Osteoblast (primary cell): ENCODE results near the gene AHDC1. TPM values are rescaled to one million over a fixed set of nuclear protein-coding genes. Genes with fewer than 3 reads are reported as not detected.

Experiments used
- DNase-seq: peaks from one replicate; pipeline ENCODE4 v3.0.0; 2011; ENCODE audit warnings: low spot score, mixed read lengths; ENCODE audit not compliant: insufficient read length; ENCODE audit errors: missing footprints
- H2AFZ ChIP-seq: 2 replicates; pipeline ENCODE4 v1.6.0; 2011; ENCODE audit warnings: mild to moderate bottlenecking, low read length
- H3K27ac ChIP-seq: 2 replicates; pipeline ENCODE4 v1.5.1; 2011; ENCODE audit warnings: mild to moderate bottlenecking, low read depth, low read length, moderate library complexity
- H3K27me3 ChIP-seq: 2 replicates; pipeline ENCODE4 v1.6.0; 2012; ENCODE audit warnings: mild to moderate bottlenecking, control low read depth, inconsistent platforms, low read length, moderate library complexity; ENCODE audit not compliant: insufficient read depth
- H3K36me3 ChIP-seq: 2 replicates; pipeline ENCODE4 v1.5.1; 2011; ENCODE audit warnings: mild to moderate bottlenecking, low read length, control low read depth, moderate library complexity; ENCODE audit not compliant: insufficient read depth
- H3K4me1 ChIP-seq: 2 replicates; pipeline ENCODE4 v1.5.1; 2011; ENCODE audit warnings: mild to moderate bottlenecking, low read length, control low read depth, moderate library complexity; ENCODE audit not compliant: insufficient read depth
- H3K4me2 ChIP-seq: 2 replicates; pipeline ENCODE4 v1.6.0; 2011; ENCODE audit warnings: mild to moderate bottlenecking, low read length; ENCODE audit not compliant: insufficient read depth
- H3K4me3 ChIP-seq: fragments of 200-600 bp; sonication (generic); 3 replicates; pipeline ENCODE4 v1.5.1; 2012; ENCODE audit warnings: mild to moderate bottlenecking, low read length, inconsistent platforms; ENCODE audit not compliant: insufficient read depth
- H3K79me2 ChIP-seq: 2 replicates; pipeline ENCODE4 v1.6.0; 2012; ENCODE audit warnings: mild to moderate bottlenecking, low read length, control low read depth, inconsistent platforms; ENCODE audit not compliant: insufficient read depth
- H3K9me3 ChIP-seq: 2 replicates; pipeline ENCODE4 v1.5.1; 2011; ENCODE audit warnings: low read depth, low read length, control low read depth
- H4K20me1 ChIP-seq: 2 replicates; pipeline ENCODE4 v1.6.0; 2012; ENCODE audit warnings: mild to moderate bottlenecking, low read length, control low read depth; ENCODE audit not compliant: insufficient read depth
- total RNA-seq: library from RNA; depleted of rRNA; stranded (reverse); fragments of >200 nt; gene quantifications from 2 replicates; pipeline ENCODE4 v1.2.3, GENCODE V29; 2012
- TF ChIP-seq, protein P1 (sequence below): IDR thresholded peaks from 2 replicates; pipeline ENCODE4 v1.5.1; 2011; ENCODE audit warnings: mild to moderate bottlenecking, low read depth, low read length, moderate library complexity; ENCODE audit errors: extremely low read depth

The AHDC1 gene
- total RNA-seq, 1 donor, result 11.2 TPM

DNA sequence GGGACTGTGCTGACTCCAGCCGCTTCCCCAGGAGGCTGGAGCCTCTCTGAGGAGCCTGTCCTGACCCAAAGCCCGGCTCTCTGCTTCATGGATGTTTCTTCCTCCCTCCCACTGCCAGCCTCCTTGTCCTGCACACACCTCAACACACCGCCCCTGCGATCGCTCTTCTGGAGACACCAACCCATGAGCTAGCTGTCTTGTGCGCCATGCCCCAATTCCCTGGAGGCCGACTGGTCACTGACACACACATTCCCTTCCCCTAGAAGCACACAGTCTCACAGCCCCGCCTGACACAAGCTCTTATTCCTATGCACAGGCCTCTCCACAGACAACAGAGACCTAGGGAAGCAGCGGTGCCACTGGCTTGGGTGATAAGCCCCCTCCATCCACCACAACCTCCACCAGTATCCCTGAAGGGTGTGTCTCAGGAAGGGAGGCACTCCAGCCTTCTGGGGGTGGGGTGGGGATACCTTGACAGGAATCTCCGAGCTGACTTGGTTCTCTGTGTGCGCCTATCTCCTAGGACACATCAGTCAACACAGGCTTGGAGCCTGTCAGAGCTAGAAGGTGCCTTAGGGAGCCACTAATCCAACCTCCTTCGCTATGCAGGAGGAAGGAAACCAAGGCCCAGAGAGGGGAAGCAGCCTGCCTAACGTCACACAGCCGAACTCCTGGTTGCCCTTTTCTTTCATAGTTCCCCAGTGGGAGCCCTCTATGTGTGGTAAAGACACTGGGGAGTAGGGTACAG is 31.1 kb downstream of the AHDC1 start:
- no peak overlapping the region for H2AFZ ChIP-seq
- TF ChIP-seq, protein P1, sequence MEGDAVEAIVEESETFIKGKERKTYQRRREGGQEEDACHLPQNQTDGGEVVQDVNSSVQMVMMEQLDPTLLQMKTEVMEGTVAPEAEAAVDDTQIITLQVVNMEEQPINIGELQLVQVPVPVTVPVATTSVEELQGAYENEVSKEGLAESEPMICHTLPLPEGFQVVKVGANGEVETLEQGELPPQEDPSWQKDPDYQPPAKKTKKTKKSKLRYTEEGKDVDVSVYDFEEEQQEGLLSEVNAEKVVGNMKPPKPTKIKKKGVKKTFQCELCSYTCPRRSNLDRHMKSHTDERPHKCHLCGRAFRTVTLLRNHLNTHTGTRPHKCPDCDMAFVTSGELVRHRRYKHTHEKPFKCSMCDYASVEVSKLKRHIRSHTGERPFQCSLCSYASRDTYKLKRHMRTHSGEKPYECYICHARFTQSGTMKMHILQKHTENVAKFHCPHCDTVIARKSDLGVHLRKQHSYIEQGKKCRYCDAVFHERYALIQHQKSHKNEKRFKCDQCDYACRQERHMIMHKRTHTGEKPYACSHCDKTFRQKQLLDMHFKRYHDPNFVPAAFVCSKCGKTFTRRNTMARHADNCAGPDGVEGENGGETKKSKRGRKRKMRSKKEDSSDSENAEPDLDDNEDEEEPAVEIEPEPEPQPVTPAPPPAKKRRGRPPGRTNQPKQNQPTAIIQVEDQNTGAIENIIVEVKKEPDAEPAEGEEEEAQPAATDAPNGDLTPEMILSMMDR, result no peak
- DNase-seq, result peak; percentile 95
- peaks cover 49% of the 10 kb centered on the region for H3K4me1 ChIP-seq
- H3K9me3 ChIP-seq, result no peaks in the 10 kb centered on the region
- H3K27ac ChIP-seq, result no peak overlapping the region
- H3K27me3 ChIP-seq, result no peaks in the 10 kb centered on the region
- H3K79me2 ChIP-seq, result peaks cover 79% of the 10 kb centered on the region
- H4K20me1 ChIP-seq, result peaks cover 70% of the 10 kb centered on the region
- no peaks in the 10 kb centered on the region for H3K36me3 ChIP-seq
- peak overlapping the region; percentile 43 for H3K4me2 ChIP-seq
- no peak overlapping the region for H3K4me3 ChIP-seq

DNA sequence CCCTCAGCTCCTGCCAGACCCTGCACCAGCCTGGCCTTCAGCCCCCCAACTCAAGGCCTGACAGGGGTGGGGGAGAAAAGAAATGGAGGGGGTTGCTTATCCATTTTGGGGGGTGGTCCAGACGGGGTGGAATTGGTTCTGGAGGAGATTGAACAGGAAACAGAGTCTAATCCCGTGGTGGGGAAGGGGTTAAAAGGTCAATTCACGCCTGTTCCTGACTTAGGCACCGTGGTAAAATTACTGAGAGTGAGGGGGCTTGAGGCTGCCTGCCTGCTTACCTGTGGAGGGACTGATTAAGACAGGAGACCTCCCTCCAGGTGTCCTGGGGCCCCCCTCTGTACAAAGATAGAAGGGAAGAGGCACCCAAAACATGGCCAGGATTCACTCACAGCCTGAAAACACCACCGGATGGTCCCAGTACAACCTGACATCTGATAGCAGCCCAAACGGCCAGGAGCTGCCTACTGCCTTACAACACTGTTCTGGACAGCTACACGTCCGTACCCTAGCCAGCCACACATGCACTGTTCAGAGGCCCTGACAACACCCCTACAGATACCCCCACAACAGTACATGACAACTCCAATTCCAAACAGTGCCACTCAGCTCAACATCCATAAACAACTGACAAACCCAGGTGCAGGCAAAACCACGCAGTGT is 31.8 kb downstream of the AHDC1 start:
- Histone ChIP-seq H3K79me2 (peaks cover 81% of the 10 kb centered on the region), H3K4me3 (no peak overlapping the region), H3K4me2 (no peak overlapping the region), H3K9me3 (no peaks in the 10 kb centered on the region), H4K20me1 (peaks cover 77% of the 10 kb centered on the region), H3K27ac (no peak overlapping the region), H2AFZ (no peak overlapping the region), H3K27me3 (no peaks in the 10 kb centered on the region), H3K4me1 (peaks cover 49% of the 10 kb centered on the region), H3K36me3 (no peaks in the 10 kb centered on the region)
- TF ChIP-seq, protein P1, result no peak
- DNase-seq, result no peak

DNA sequence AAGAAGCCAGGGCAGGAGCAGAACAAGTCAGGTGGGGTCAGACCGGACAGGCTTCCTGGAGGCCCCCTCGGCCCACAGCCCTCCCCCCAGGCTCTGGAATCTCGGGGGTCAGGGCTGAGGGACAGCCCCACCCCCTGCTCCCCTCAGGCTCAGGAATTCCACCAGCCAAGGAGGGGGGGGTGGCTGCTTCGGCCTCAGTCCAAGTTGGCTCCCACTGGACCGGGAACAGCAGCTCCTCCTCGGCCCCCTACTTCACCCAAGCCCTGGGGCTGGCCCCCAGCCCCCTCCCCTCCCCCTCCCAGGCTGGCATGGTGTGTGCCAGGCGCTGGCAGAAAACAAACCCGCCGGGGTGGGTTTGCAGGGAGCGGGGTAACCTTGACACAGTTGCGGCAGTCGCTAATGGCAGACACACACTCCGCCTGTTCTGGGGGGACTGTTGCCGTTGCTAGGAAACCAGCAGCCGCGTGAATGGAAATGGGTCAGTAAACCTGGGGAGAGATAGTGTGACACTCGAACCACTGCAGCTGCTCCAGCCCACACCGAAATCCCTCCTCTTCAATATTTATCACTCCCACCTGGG is 32.4 kb downstream of the AHDC1 start:
- Histone ChIP-seq H2AFZ (no peak overlapping the region), H3K4me1 (peaks cover 44% of the 10 kb centered on the region), H3K27me3 (no peaks in the 10 kb centered on the region), H3K36me3 (no peaks in the 10 kb centered on the region), H3K4me2 (no peak overlapping the region), H3K79me2 (peaks cover 79% of the 10 kb centered on the region), H4K20me1 (peaks cover 77% of the 10 kb centered on the region), H3K27ac (no peak overlapping the region), H3K9me3 (no peaks in the 10 kb centered on the region), H3K4me3 (no peak overlapping the region)
- TF ChIP-seq, protein P1, result no peak
- no peak for DNase-seq

DNA sequence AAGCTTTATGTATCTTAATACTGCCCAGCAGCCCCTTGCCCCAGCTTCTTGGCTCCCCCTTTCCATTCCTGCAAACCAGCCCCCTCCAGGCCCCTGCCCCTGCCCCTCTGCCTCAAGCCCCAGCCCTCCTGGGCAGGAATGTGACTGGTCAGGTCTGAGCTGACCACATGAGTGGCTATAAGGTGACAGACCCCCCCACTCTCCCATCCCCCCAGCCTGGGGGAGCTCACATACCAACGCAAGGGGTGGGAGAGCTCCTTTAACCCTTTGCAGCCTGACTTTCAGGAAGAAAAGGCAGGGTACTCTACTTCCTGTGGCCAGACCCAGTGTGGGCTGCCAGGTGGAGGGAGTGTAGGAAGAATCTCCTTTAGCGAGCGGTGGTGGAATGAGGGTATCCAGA is 33.2 kb downstream of the AHDC1 start:
- DNase-seq, result no peak
- Histone ChIP-seq H4K20me1 (peaks cover 78% of the 10 kb centered on the region), H3K4me3 (no peak overlapping the region), H2AFZ (no peak overlapping the region), H3K27ac (no peak overlapping the region), H3K4me1 (peaks cover 37% of the 10 kb centered on the region), H3K9me3 (no peaks in the 10 kb centered on the region), H3K79me2 (peaks cover 80% of the 10 kb centered on the region), H3K36me3 (no peaks in the 10 kb centered on the region), H3K27me3 (no peaks in the 10 kb centered on the region), H3K4me2 (no peak overlapping the region)
- TF ChIP-seq, protein P1, result no peak
